SK-N-SH (cell line): Measurements from ENCODE around the gene CCNK. TPM values are rescaled to one million over a fixed set of nuclear protein-coding genes. Genes with fewer than 3 reads are reported as not detected.

Experiments used
- CTCF ChIA-PET: fragments of 300-600, 350-600 bp; formaldehyde crosslinking; extraction: SDS; loops from one replicate; lab custom pipeline; 2021; lab: Yijun Ruan, JAX
- POLR2A ChIA-PET: fragments of 350-600 bp; sonication (Branson Sonifier 250); formaldehyde crosslinking; extraction: SDS; loops from one replicate; lab custom pipeline; 2020; ENCODE audit warnings: antibody characterized with exemption, inconsistent platforms; lab: Yijun Ruan, JAX
- DNase-seq: peaks from one replicate; pipeline ENCODE4 v3.0.0; 2012
- H2AFZ ChIP-seq: fragments of 200-600 bp; sonication (generic); 2 replicates; pipeline ENCODE4 v1.8.1; 2016; ENCODE audit warnings: antibody characterized with exemption, mild to moderate bottlenecking, low read depth
- H3F3A ChIP-seq: fragments of 200-600 bp; sonication (generic); replicated peaks from 2 replicates; pipeline ENCODE3; 2016; ENCODE audit warnings: antibody characterized with exemption, mild to moderate bottlenecking; ENCODE audit not compliant: insufficient read depth
- H3K27ac ChIP-seq, 2 experiments: fragments of 200-500 bp in 1 of 2; fragments of 200-600 bp in 1 of 2; sonication (Bioruptor generic) in 1 of 2; sonication (generic), shearing (Covaris generic) in 1 of 2; 2 replicates each; pipeline versions ENCODE4 v1.5.1 to v1.6.1; 2014 to 2016; ENCODE audit warnings: low read depth in 2 of 2, inconsistent platforms in 1 of 2, low read length in 1 of 2, mild to moderate bottlenecking in 1 of 2, mixed read lengths in 1 of 2
- H3K27me3 ChIP-seq: fragments of 200-600 bp; sonication (generic), shearing (Covaris generic); 2 replicates; pipeline ENCODE4 v1.6.1; 2016; ENCODE audit warnings: mixed run types; ENCODE audit not compliant: insufficient read depth
- H3K36me3 ChIP-seq, 2 experiments: fragments of 200-500 bp in 1 of 2; fragments of 200-600 bp in 1 of 2; sonication (Bioruptor generic) in 1 of 2; sonication (generic) in 1 of 2; replicated peaks in 1 of 2; 2 replicates each; pipeline versions ENCODE3 to v1.5.1; 2014 to 2016; ENCODE audit warnings: low read length in 1 of 2, mild to moderate bottlenecking in 1 of 2; ENCODE audit not compliant: insufficient read depth in 2 of 2, control insufficient read depth in 1 of 2
- H3K4me1 ChIP-seq, 2 experiments: fragments of 200-500 bp in 1 of 2; fragments of 200-600 bp in 1 of 2; sonication (Bioruptor generic) in 1 of 2; sonication (generic), shearing (Covaris generic) in 1 of 2; 2 replicates each; pipeline versions ENCODE4 v1.5.1 to v1.6.1; 2014 to 2016; ENCODE audit warnings: low read depth in 1 of 2, low read length in 1 of 2, mixed run types in 1 of 2; ENCODE audit not compliant: insufficient read depth in 2 of 2, control insufficient read depth in 1 of 2
- H3K4me2 ChIP-seq: fragments of 200-600 bp; sonication (generic), shearing (Covaris generic); 2 replicates; pipeline ENCODE4 v1.6.1; 2017; ENCODE audit warnings: mixed run types
- H3K4me3 ChIP-seq, 2 experiments: fragments of 200-500 bp in 1 of 2; fragments of 200-600 bp in 1 of 2; sonication (Bioruptor generic) in 1 of 2; sonication (generic), shearing (Covaris generic) in 1 of 2; 2 replicates each; pipeline versions ENCODE4 v1.5.1 to v1.8.1; 2014 to 2016; ENCODE audit warnings: low read depth in 2 of 2, inconsistent platforms in 1 of 2, low read length in 1 of 2, mild to moderate bottlenecking in 1 of 2, mixed read lengths in 1 of 2, moderate library complexity in 1 of 2
- H3K79me2 ChIP-seq: fragments of 200-600 bp; sonication (generic); 2 replicates; pipeline ENCODE4 v1.8.1; 2017; ENCODE audit warnings: mild to moderate bottlenecking; ENCODE audit not compliant: insufficient read depth
- H3K9ac ChIP-seq: fragments of 200-600 bp; sonication (generic); 2 replicates; pipeline ENCODE4 v1.6.1; 2017; ENCODE audit warnings: mixed run types
- H3K9me2 ChIP-seq: fragments of 200-600 bp; sonication (generic); 2 replicates; pipeline ENCODE4 v1.6.1; 2017; ENCODE audit warnings: mixed run types
- H3K9me3 ChIP-seq: fragments of 200-600 bp; sonication (generic); 2 replicates; pipeline ENCODE4 v1.6.1; 2017; ENCODE audit warnings: mixed run types, mild to moderate bottlenecking, moderate library complexity
- H4K20me1 ChIP-seq: fragments of 200-600 bp; sonication (generic); 2 replicates; pipeline ENCODE4 v1.6.1; 2017; ENCODE audit warnings: mild to moderate bottlenecking, mixed run types; ENCODE audit not compliant: insufficient read depth
- CHD2 ChIP-seq: fragments of 150-350 bp; IDR thresholded peaks from 2 replicates; pipeline ENCODE4 v1.6.1; 2018; ENCODE audit warnings: low read length; ENCODE audit not compliant: partially characterized antibody
- EP300 ChIP-seq, 2 experiments: IDR thresholded peaks; 2 replicates each; pipeline versions ENCODE4 v1.4.0 to v1.6.1; 2012; ENCODE audit warnings: borderline replicate concordance in 1 of 2, low read depth in 1 of 2, low read length in 1 of 2
- FOSL2 ChIP-seq: IDR thresholded peaks from 2 replicates; pipeline ENCODE4 v1.4.0; 2012; ENCODE audit warnings: low read depth, mild to moderate bottlenecking, moderate library complexity, borderline replicate concordance
- FOXM1 ChIP-seq: IDR thresholded peaks from 2 replicates; pipeline ENCODE4 v1.4.0; 2012; ENCODE audit warnings: low read depth, mild to moderate bottlenecking
- GABPA ChIP-seq: IDR thresholded peaks from 2 replicates; pipeline ENCODE4 v1.4.0; 2012; ENCODE audit warnings: low read depth, mild to moderate bottlenecking
- GATA2 ChIP-seq: sonication (generic); formaldehyde crosslinking; IDR thresholded peaks from 2 replicates; pipeline ENCODE4 v1.5.0; 2020; ENCODE audit warnings: mild to moderate bottlenecking, missing genetic modification reagents
- MAX ChIP-seq: IDR thresholded peaks from 2 replicates; pipeline ENCODE4 v1.4.0; 2012; ENCODE audit warnings: low read depth
- MEF2A ChIP-seq: IDR thresholded peaks from 2 replicates; pipeline ENCODE4 v1.4.0; 2012; ENCODE audit warnings: low read depth, borderline replicate concordance
- MXI1 ChIP-seq: IDR thresholded peaks from 2 replicates; pipeline ENCODE4 v1.6.1; 2012; ENCODE audit warnings: mild to moderate bottlenecking, low read depth, low read length, improper control_type of control experiment
- NFIC ChIP-seq: IDR thresholded peaks from 2 replicates; pipeline ENCODE4 v1.4.0; 2012; ENCODE audit warnings: borderline replicate concordance
- NRF1 ChIP-seq: IDR thresholded peaks from 2 replicates; pipeline ENCODE4 v1.6.1; 2012; ENCODE audit warnings: low read depth, mild to moderate bottlenecking, low read length
- POLR2AphosphoS5 ChIP-seq: IDR thresholded peaks from 2 replicates; pipeline ENCODE4 v1.6.1; 2012; ENCODE audit warnings: low read depth, low read length
- RCOR1 ChIP-seq: fragments of 150-350 bp; IDR thresholded peaks from 2 replicates; pipeline ENCODE4 v1.6.1; 2017; ENCODE audit warnings: antibody characterized with exemption, low read length
- RFX5 ChIP-seq: IDR thresholded peaks from 2 replicates; pipeline ENCODE4 v1.6.1; 2012; ENCODE audit warnings: mild to moderate bottlenecking, improper control_type of control experiment, low read length
- SMC3 ChIP-seq: IDR thresholded peaks from 2 replicates; pipeline ENCODE4 v1.6.1; 2012; ENCODE audit warnings: low read depth, low read length, improper control_type of control experiment
- TEAD4 ChIP-seq: IDR thresholded peaks from 2 replicates; pipeline ENCODE4 v1.4.0; 2012; ENCODE audit warnings: mild to moderate bottlenecking, borderline replicate concordance; ENCODE audit not compliant: insufficient read depth
- USF2 ChIP-seq: fragments of 150-350 bp; IDR thresholded peaks from 2 replicates; pipeline ENCODE4 v1.6.1; 2017; ENCODE audit warnings: antibody characterized with exemption, low read length, low read depth, borderline replicate concordance
- YY1 ChIP-seq: IDR thresholded peaks from 2 replicates; pipeline ENCODE4 v1.4.0; 2012; ENCODE audit warnings: low read depth, mild to moderate bottlenecking
- WGBS: methylation state at CpG from one replicate; pipeline ENCODE4 v1.1.6; 2017; ENCODE audit warnings: low lambda C conversion rate; 5-methylcytosine and 5-hydroxymethylcytosine counted together
- polyA plus RNA-seq, 3 experiments: library from polyadenylated mRNA; depleted of rRNA; stranded (reverse); fragments of >200 nt; gene quantifications; 2 replicates each; pipeline ENCODE4 v1.2.3, GENCODE V29; 2012

The CCNK gene
- polyA plus RNA-seq, 1 of the 3 experiments (the other 2 are of a cell fraction): 14.6 TPM

DNA sequence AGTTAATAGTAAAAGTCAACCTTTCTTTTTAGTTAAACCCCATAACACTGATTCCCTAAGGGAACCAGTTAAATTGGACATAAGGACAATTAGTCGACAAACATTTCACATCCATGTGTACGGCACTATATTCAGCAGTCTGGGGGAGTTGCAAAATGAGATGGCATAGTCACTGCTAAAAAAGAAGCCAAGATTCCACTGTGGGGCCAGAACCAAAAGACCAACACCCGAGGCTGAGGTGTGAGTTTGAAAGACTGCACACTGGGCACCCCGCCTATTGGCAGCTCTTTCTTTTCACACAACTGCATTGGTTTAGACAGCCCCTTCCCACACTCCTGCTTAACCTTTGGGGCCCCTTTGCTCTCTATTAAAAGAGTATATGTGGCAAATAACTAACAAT is 17.2 kb upstream of the CCNK start:
- no peak for DNase-seq
- Histone ChIP-seq H4K20me1 (peaks cover 27% of the 10 kb centered on the region), H3K4me2 (no peak overlapping the region), H3K9me2 (no peaks in the 10 kb centered on the region), H3K4me3 (no peak overlapping the region), H3K36me3 (peaks cover 11 to 51% of the 10 kb centered on the region in 2 experiments), H3K27me3 (no peaks in the 10 kb centered on the region), H3K9me3 (no peaks in the 10 kb centered on the region), H3K27ac (no peak overlapping the region), H3K4me1 (peaks cover 0 to 6% of the 10 kb centered on the region in 2 experiments; a peak in 2 of 4 replicates), H3F3A (no peaks in the 10 kb centered on the region), H3K79me2 (peaks cover 39% of the 10 kb centered on the region), H3K9ac (no peak overlapping the region), H2AFZ (no peak overlapping the region)
- 96% methylated on average over 4 of the region's 4 CpGs for WGBS
- ChIA-PET CTCF (no interaction called here), POLR2A (no interaction called here)
- TF ChIP-seq MEF2A: no peak
- TF ChIP-seq TEAD4: no peak
- TF ChIP-seq NFIC: no peak
- no peak for TF ChIP-seq MXI1
- TF ChIP-seq FOXM1: no peak
- no peak for TF ChIP-seq POLR2AphosphoS5
- no peak for TF ChIP-seq SMC3
- no peak for TF ChIP-seq FOSL2
- TF ChIP-seq EP300 (IDR thresholded peaks at IDR 0.05; ENCODE audit: borderline replicate concordance in 1 of 2, low read depth in 1 of 2, low read length in 1 of 2): no peak
- no peak for TF ChIP-seq RCOR1
- TF ChIP-seq, all 33 proteins: peak for 0

DNA sequence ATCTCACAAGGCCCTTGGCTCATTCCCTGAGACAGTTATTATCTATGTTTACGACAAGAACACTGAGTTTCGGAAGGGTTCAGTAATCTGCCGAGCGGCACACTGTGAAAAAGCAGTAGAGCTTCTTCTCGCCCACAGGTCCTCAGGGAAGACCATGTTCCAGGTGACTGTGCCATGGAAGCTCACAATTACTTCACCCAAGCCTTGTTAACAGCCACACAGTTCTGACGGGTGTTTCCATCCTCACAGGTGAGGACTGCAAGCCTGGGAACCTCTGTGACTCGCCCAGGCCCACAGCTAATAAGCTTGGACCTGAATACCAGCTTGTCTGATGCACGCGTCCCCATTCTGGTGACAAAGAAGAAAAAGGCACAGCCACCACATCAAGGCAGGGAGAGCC is 15.9 kb upstream of the CCNK start:
- ChIA-PET POLR2A (no interaction called here), CTCF (interaction anchor here (1.0 to 1.1 kb wide), 2 partner anchors 18 to 21 kb away, joined by 3 read pairs; no protein-coding TSS in a partner anchor)
- H2AFZ ChIP-seq: no peak overlapping the region
- TF ChIP-seq USF2 (no peak), MXI1 (no peak)
- peaks cover 52% of the 10 kb centered on the region for H3K79me2 ChIP-seq
- H3K4me3 ChIP-seq: no peak overlapping the region
- H3K36me3 ChIP-seq: peaks cover 7 to 47% of the 10 kb centered on the region in 2 experiments
- no peaks in the 10 kb centered on the region for H3F3A ChIP-seq
- no peaks in the 10 kb centered on the region for H3K9me3 ChIP-seq
- H3K4me1 ChIP-seq: peaks cover 0 to 6% of the 10 kb centered on the region in 2 experiments; a peak in 1 of 4 replicates
- H4K20me1 ChIP-seq: peaks cover 40% of the 10 kb centered on the region
- no peaks in the 10 kb centered on the region for H3K27me3 ChIP-seq
- WGBS: 88% methylated on average over 9 of the region's 9 CpGs
- no peak overlapping the region for H3K27ac ChIP-seq
- no peak overlapping the region for H3K9ac ChIP-seq
- H3K9me2 ChIP-seq: no peaks in the 10 kb centered on the region
- H3K4me2 ChIP-seq: no peak overlapping the region
- DNase-seq: no peak

DNA sequence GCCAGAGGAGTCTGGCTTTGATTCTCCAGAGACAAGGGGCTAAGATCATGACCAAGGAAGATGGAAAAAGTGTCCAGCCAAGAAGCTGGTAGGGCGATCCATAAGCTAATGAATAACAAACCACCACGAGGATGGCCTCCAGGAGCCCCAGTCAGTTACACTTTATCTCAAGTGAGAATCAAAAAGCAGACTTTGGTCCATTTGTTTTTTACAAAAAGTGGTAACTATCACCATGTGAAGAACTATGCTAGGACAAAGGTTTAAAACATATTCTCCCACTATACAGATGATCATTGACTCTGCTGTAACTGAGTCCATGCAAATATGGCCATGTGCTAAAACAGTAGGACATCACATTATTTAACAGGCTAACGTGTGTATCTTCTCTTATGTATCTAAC is 14.5 kb upstream of the CCNK start:
- no peak overlapping the region for H3K9ac ChIP-seq
- no peak overlapping the region for H3K27ac ChIP-seq
- H3F3A ChIP-seq: no peaks in the 10 kb centered on the region
- no peak overlapping the region for H3K4me3 ChIP-seq
- no peak for DNase-seq
- H3K4me2 ChIP-seq: no peak overlapping the region
- H3K27me3 ChIP-seq: no peaks in the 10 kb centered on the region
- WGBS: 92% methylated on average over 3 of the region's 3 CpGs
- H3K79me2 ChIP-seq: peaks cover 67% of the 10 kb centered on the region
- H2AFZ ChIP-seq: no peak overlapping the region
- peaks cover 0 to 6% of the 10 kb centered on the region in 2 experiments; a peak in 1 of 4 replicates for H3K4me1 ChIP-seq
- ChIA-PET POLR2A (no interaction called here), CTCF (no interaction called here)
- H3K9me2 ChIP-seq: no peaks in the 10 kb centered on the region
- no peaks in the 10 kb centered on the region for H3K9me3 ChIP-seq
- H3K36me3 ChIP-seq: peaks cover 3 to 37% of the 10 kb centered on the region in 2 experiments
- H4K20me1 ChIP-seq: peaks cover 55% of the 10 kb centered on the region
- TF ChIP-seq SMC3 (no peak), NFIC (no peak), MEF2A (no peak), NRF1 (no peak), USF2 (no peak), MAX (no peak), CHD2 (no peak), GABPA (no peak), RFX5 (no peak), TEAD4 (no peak), YY1 (no peak), GATA2 (CRISPR knock-in tag) (no peak), EP300 (IDR thresholded peaks at IDR 0.05; ENCODE audit: borderline replicate concordance in 1 of 2, low read depth in 1 of 2, low read length in 1 of 2) (no peak), RCOR1 (no peak)
